Measurements from ENCODE around the gene IGFBPL1.

Gene IGFBPL1

GRCh38 chr9:38434365-38434764 lies 10.1 kb upstream of the IGFBPL1 start:
- H3K4me3 ChIP-seq (ENCODE audit: low read depth, low read length), result no peak overlapping the region
- in situ Hi-C loops (cut with HindIII; ENCODE audit: low sequenced_read_pairs), result no loop called here
- no peak for DNase-seq (ENCODE audit: low read depth)
- TF ChIP-seq, protein P1, sequence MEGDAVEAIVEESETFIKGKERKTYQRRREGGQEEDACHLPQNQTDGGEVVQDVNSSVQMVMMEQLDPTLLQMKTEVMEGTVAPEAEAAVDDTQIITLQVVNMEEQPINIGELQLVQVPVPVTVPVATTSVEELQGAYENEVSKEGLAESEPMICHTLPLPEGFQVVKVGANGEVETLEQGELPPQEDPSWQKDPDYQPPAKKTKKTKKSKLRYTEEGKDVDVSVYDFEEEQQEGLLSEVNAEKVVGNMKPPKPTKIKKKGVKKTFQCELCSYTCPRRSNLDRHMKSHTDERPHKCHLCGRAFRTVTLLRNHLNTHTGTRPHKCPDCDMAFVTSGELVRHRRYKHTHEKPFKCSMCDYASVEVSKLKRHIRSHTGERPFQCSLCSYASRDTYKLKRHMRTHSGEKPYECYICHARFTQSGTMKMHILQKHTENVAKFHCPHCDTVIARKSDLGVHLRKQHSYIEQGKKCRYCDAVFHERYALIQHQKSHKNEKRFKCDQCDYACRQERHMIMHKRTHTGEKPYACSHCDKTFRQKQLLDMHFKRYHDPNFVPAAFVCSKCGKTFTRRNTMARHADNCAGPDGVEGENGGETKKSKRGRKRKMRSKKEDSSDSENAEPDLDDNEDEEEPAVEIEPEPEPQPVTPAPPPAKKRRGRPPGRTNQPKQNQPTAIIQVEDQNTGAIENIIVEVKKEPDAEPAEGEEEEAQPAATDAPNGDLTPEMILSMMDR (IDR thresholded peaks at IDR 0.05; ENCODE audit: low read depth, low read length, missing control alignments), result no peak

DNA sequence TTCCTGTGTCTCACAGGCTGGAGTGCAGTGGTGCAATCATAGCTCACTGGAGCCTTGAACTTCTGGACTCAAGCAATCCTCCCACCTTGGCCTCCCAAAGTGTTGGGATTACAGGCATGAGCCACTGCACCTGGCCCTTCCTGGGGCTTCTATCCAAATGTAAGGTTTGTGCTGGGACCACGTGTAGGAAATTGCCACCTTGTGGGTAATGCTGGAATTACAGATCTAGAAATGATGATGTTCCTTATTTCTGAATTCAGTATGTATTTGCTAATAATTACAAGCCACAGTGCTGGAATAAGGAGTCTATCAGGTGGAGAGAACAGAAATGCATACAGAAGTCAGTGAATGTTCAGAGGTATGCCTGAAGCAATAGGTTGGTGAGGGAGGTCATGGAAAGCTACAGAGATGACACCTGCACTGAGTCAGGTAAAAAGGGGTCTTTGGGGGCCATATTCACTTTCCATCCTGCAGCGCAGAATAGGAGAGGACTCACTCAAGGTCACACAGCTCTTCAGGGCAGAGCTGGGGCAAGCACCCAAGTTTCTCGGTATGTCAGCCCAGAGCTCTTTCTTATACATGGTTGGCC lies 8.8 kb upstream of the IGFBPL1 start:
- in situ Hi-C loops (cut with HindIII; ENCODE audit: low sequenced_read_pairs), result no loop called here
- TF ChIP-seq, protein P1 (IDR thresholded peaks at IDR 0.05; ENCODE audit: low read depth, low read length, missing control alignments), result peak; percentile 58
- no peak overlapping the region for H3K4me3 ChIP-seq (ENCODE audit: low read depth, low read length)
- peak; percentile 32 for DNase-seq (ENCODE audit: low read depth)

- no peak for DNase-seq (ENCODE audit: low read depth)
- TF ChIP-seq, protein P1 (IDR thresholded peaks at IDR 0.05; ENCODE audit: low read depth, low read length, missing control alignments), result no peak
Observed at GRCh38 chr9:38431116-38431515, 6.9 kb upstream of the IGFBPL1 start.

GRCh38 chr9:38428062-38428461 lies 3.8 kb upstream of the IGFBPL1 start:
- in situ Hi-C loops (cut with HindIII; ENCODE audit: low sequenced_read_pairs), result no loop called here

More at GRCh38 chr9:38431116-38431515, 6.9 kb upstream of the IGFBPL1 start:
- no peak overlapping the region for H3K4me3 ChIP-seq (ENCODE audit: low read depth, low read length)
- in situ Hi-C loops (cut with HindIII; ENCODE audit: low sequenced_read_pairs), result no loop called here

GRCh38 chr9:38424918-38425317 lies 664 bp upstream of the IGFBPL1 start:
- H3K4me3 ChIP-seq (ENCODE audit: low read depth, low read length), result no peak overlapping the region
- in situ Hi-C loops (cut with HindIII; ENCODE audit: low sequenced_read_pairs), result no loop called here
- TF ChIP-seq, protein P1 (IDR thresholded peaks at IDR 0.05; ENCODE audit: low read depth, low read length, missing control alignments), result no peak
- DNase-seq (ENCODE audit: low read depth), result no peak

More at GRCh38 chr9:38428062-38428461, 3.8 kb upstream of the IGFBPL1 start:
- no peak overlapping the region for H3K4me3 ChIP-seq (ENCODE audit: low read depth, low read length)
- no peak for DNase-seq (ENCODE audit: low read depth)
- TF ChIP-seq, protein P1 (IDR thresholded peaks at IDR 0.05; ENCODE audit: low read depth, low read length, missing control alignments), result no peak

GRCh38 chr9:38423273-38423972 lies 831 bp downstream of the IGFBPL1 start:
- TF ChIP-seq, protein P1 (IDR thresholded peaks at IDR 0.05; ENCODE audit: low read depth, low read length, missing control alignments), result no peak
- in situ Hi-C loops (cut with HindIII; ENCODE audit: low sequenced_read_pairs), result no loop called here
- peak overlapping the region; percentile 28 for H3K4me3 ChIP-seq (ENCODE audit: low read depth, low read length)
- DNase-seq (ENCODE audit: low read depth), result no peak

All from astrocyte of the cerebellum (primary cell).